ENCODE results near the gene ATP2A1. TPM values are rescaled to one million over a fixed set of nuclear protein-coding genes. Genes with fewer than 3 reads are reported as not detected.

The ATP2A1 gene
- total and polyA plus RNA-seq, 2 of the 8 experiments (the other 6 are each of a cell fraction or from before 2014, with no cell fraction given): 1.7 to 2.4 TPM

- H3K4ac ChIP-seq (replicated peaks; ENCODE audit: insufficient read length, low read depth, low read length): no peak overlapping the region
- DNase-seq (ENCODE audit: low read depth in 1 of 2, low spot score in 2 of 2): no peak
- H2BK15ac ChIP-seq (ENCODE audit: low read length): no peak overlapping the region
- 90% methylated on average over 9 of the region's 16 CpGs; no CpG with 5 or more reads in 1 of the 2 experiments for WGBS, 2 experiments (ENCODE audit: extremely low coverage in 1 of 2, insufficient coverage in 1 of 2, insufficient read length in 1 of 2, insufficient replicate concordance in 2 of 2, low coverage in 1 of 2, low lambda C conversion rate in 2 of 2, missing lambda C conversion rate in 1 of 2)
- H3K18ac ChIP-seq (ENCODE audit: extremely low read depth, low read length): no peak overlapping the region
- CTCF ChIA-PET (ENCODE audit: partially characterized antibody): interaction anchor here (0.6 to 2.7 kb wide), 8 partner anchors 16 to 75 kb away, joined by 3 to 8 read pairs (median 3); no protein-coding TSS in a partner anchor
- no peak overlapping the region; a peak in 1 of 7 replicates for H3K9ac ChIP-seq (replicated peaks in 1 of 4; ENCODE audit: extremely low read depth in 1 of 4, low read depth in 3 of 4, low read length in 3 of 4)
- no peaks in the 10 kb centered on the region for H3K79me1 ChIP-seq (ENCODE audit: low read depth, low read length)
- no peak overlapping the region for H4K91ac ChIP-seq (replicated peaks; ENCODE audit: insufficient read length, low read length)
- H3K79me2 ChIP-seq (ENCODE audit: control insufficient read depth in 1 of 2, insufficient read depth in 2 of 2, low read length in 2 of 2): no peaks in the 10 kb centered on the region
- H3K9me3 ChIP-seq (ENCODE audit: insufficient read depth in 2 of 2, low read depth in 1 of 2, low read length in 1 of 2): no peaks in the 10 kb centered on the region
- no peak overlapping the region for H2BK120ac ChIP-seq (replicated peaks; ENCODE audit: low read depth, low read length)
- no peak overlapping the region for H3K4me2 ChIP-seq (ENCODE audit: insufficient read depth in 1 of 2, low read depth in 2 of 2, low read length in 2 of 2)
- H2AK5ac ChIP-seq (ENCODE audit: low read depth, low read length): no peak overlapping the region
- H2BK20ac ChIP-seq (ENCODE audit: low read length): no peak overlapping the region
- H2BK12ac ChIP-seq (ENCODE audit: low read depth, low read length): no peak overlapping the region
- H4K5ac ChIP-seq (ENCODE audit: insufficient read length, low read depth, low read length): no peak overlapping the region
- H2BK5ac ChIP-seq (ENCODE audit: low read depth, low read length): no peak overlapping the region
- H3K36me3 ChIP-seq (ENCODE audit: control insufficient read depth in 2 of 4, insufficient read depth in 4 of 4, low read length in 3 of 4): no peaks in the 10 kb centered on the region; a peak in 2 of 8 replicates
- H3K23me2 ChIP-seq (ENCODE audit: low read depth, low read length): no peaks in the 10 kb centered on the region
- POLR2A ChIA-PET (ENCODE audit: partially characterized antibody): interaction anchor here (1.0 to 2.1 kb wide), 7 partner anchors 9 to 41 kb away, joined by 3 to 7 read pairs (median 3); partner anchors contain the start of gene SH2B1
- no peak for FAIRE-seq
- H3K23ac ChIP-seq (ENCODE audit: insufficient read length): no peak overlapping the region
- H4K8ac ChIP-seq (ENCODE audit: extremely low read depth, insufficient read depth, low read length): peak overlapping the region; percentile 35
- peaks cover 0 to 3% of the 10 kb centered on the region in 2 experiments for H4K20me1 ChIP-seq (replicated peaks in 1 of 2; ENCODE audit: control insufficient read depth in 1 of 2, insufficient read depth in 2 of 2, low read length in 2 of 2)
- H2AFZ ChIP-seq (ENCODE audit: low read length): no peak overlapping the region
- no peaks in the 10 kb centered on the region for H3K27me3 ChIP-seq (replicated peaks in 1 of 4; ENCODE audit: control insufficient read depth in 3 of 4, extremely low read depth in 1 of 4, insufficient read depth in 3 of 4, low read length in 3 of 4)
- no peaks in the 10 kb centered on the region; a peak in 1 of 7 replicates for H3K4me1 ChIP-seq (replicated peaks in 1 of 4; ENCODE audit: control insufficient read depth in 3 of 4, insufficient read depth in 4 of 4, low read length in 3 of 4)
- no peak overlapping the region for H3K14ac ChIP-seq (ENCODE audit: insufficient read length)
- no peak overlapping the region for H3K4me3 ChIP-seq (ENCODE audit: extremely low read depth in 1 of 4, insufficient read depth in 2 of 4, low read depth in 3 of 4, low read length in 4 of 4)
- no peak overlapping the region for H3K56ac ChIP-seq (replicated peaks; ENCODE audit: insufficient read length, low read depth, low read length)
- no peak overlapping the region for H3K27ac ChIP-seq (ENCODE audit: low read depth, low read length)
- no peak for TF ChIP-seq TCF12 (IDR thresholded peaks at IDR 0.05; ENCODE audit: low read depth, low read length)
- TF ChIP-seq HDAC6 (IDR thresholded peaks at IDR 0.05; ENCODE audit: low read depth, low read length): no peak
- no peak for TF ChIP-seq GABPA (IDR thresholded peaks at IDR 0.05; ENCODE audit: borderline replicate concordance, insufficient read depth, low read length)
- no peak for TF ChIP-seq BACH1 (IDR thresholded peaks at IDR 0.05; ENCODE audit: low read length)
- TF ChIP-seq JUN (IDR thresholded peaks at IDR 0.05; ENCODE audit: low read depth, low read length): no peak
- no peak for TF ChIP-seq HDAC2 (IDR thresholded peaks at IDR 0.05; ENCODE audit: borderline replicate concordance in 1 of 2, low read depth in 2 of 2, low read length in 2 of 2)
- TF ChIP-seq FOSL1 (IDR thresholded peaks at IDR 0.05; ENCODE audit: insufficient read depth, low read depth, low read length): no peak
- TF ChIP-seq JUND (IDR thresholded peaks at IDR 0.05; ENCODE audit: low read length): no peak
- no peak for TF ChIP-seq EZH2 (IDR thresholded peaks at IDR 0.05; ENCODE audit: low read depth, low read length, severe bottlenecking)
- no peak for TF ChIP-seq CHD1 (IDR thresholded peaks at IDR 0.05; ENCODE audit: low read depth, low read length)
Measured at GRCh38 chr16:28904828-28905227, 26.5 kb downstream of the ATP2A1 start.

Measured in H1 (cell line).